Liver (tissue), 9 donors: ENCODE results near the gene RGL2. TPM values are rescaled to one million over a fixed set of nuclear protein-coding genes. Genes with fewer than 3 reads are reported as not detected.

ENCODE experiments used
- DNase-seq: peaks from one replicate; pipeline ENCODE4 v3.0.0-alpha.2; 2017; ENCODE audit warnings: low spot score
- H3K27ac ChIP-seq, 2 donors: one replicate each; pipeline ENCODE4 v1.7.0; 2013; ENCODE audit warnings: inconsistent platforms in 2 of 2, low read length in 2 of 2, control low read depth in 1 of 2, low read depth in 1 of 2, mild to moderate bottlenecking in 1 of 2
- H3K27me3 ChIP-seq, 4 donors: one replicate each; pipeline versions ENCODE4 v1.6.1 to v1.7.0; 2013; ENCODE audit warnings: low read length in 3 of 4, inconsistent platforms in 1 of 4, mild to moderate bottlenecking in 1 of 4, moderate library complexity in 1 of 4; ENCODE audit not compliant: control insufficient read depth in 4 of 4, insufficient read depth in 4 of 4
- H3K36me3 ChIP-seq, 4 donors: one replicate each; pipeline versions ENCODE4 v1.6.1 to v1.7.0; 2013; ENCODE audit warnings: low read length in 3 of 4, mild to moderate bottlenecking in 3 of 4, low read depth in 1 of 4, moderate library complexity in 1 of 4; ENCODE audit not compliant: control insufficient read depth in 4 of 4, insufficient read depth in 3 of 4
- H3K4me1 ChIP-seq, 4 donors: one replicate each; pipeline versions ENCODE4 v1.6.1 to v1.7.0; 2013; ENCODE audit warnings: low read length in 3 of 4, mild to moderate bottlenecking in 3 of 4, moderate library complexity in 1 of 4; ENCODE audit not compliant: control insufficient read depth in 4 of 4, insufficient read depth in 4 of 4
- H3K4me3 ChIP-seq, 3 donors: one replicate each; pipeline versions ENCODE4 v1.6.1 to v1.7.0; 2013; ENCODE audit warnings: low read length in 3 of 3, control low read depth in 1 of 3, low read depth in 1 of 3, mild to moderate bottlenecking in 1 of 3
- H3K9ac ChIP-seq, 2 donors: one replicate each; pipeline ENCODE4 v1.7.0; 2013; ENCODE audit warnings: low read length in 2 of 2, mild to moderate bottlenecking in 2 of 2, moderate library complexity in 2 of 2, control low read depth in 1 of 2, low read depth in 1 of 2
- H3K9me3 ChIP-seq, 4 donors: one replicate each; pipeline versions ENCODE4 v1.6.1 to v1.7.0; 2013; ENCODE audit warnings: low read length in 3 of 4; ENCODE audit not compliant: control insufficient read depth in 4 of 4
- CTCF ChIP-seq: fragments of 150-350 bp; IDR thresholded peaks from 2 replicates; pipeline ENCODE4 v1.5.1; 2017; ENCODE audit warnings: improper control_type of control experiment, low read depth, low read length; ENCODE audit not compliant: missing input control
- FOXA2 ChIP-seq: IDR thresholded peaks from 2 replicates; pipeline ENCODE4 v1.6.1; 2016; ENCODE audit warnings: antibody characterized with exemption
- GABPA ChIP-seq, 2 donors: IDR thresholded peaks in 1 of 2; conservative IDR thresholded peaks in 1 of 2; 2 replicates each; pipeline ENCODE4 v1.6.1; 2016; ENCODE audit warnings: antibody characterized with exemption in 2 of 2, mild to moderate bottlenecking in 1 of 2, moderate library complexity in 1 of 2
- HNF4A ChIP-seq, 2 donors: conservative IDR thresholded peaks; 2 replicates each; pipeline ENCODE4 v1.6.1; 2016; ENCODE audit warnings: antibody characterized with exemption in 2 of 2, mild to moderate bottlenecking in 2 of 2
- HNF4G ChIP-seq: IDR thresholded peaks from 2 replicates; pipeline ENCODE4 v1.6.1; 2016; ENCODE audit warnings: antibody characterized with exemption
- RAD21 ChIP-seq, 2 donors: IDR thresholded peaks; 2 replicates each; pipeline ENCODE4 v1.6.1; 2016; ENCODE audit warnings: antibody characterized with exemption in 2 of 2, mild to moderate bottlenecking in 2 of 2
- REST ChIP-seq: IDR thresholded peaks from 2 replicates; pipeline ENCODE4 v1.6.1; 2016; ENCODE audit warnings: antibody characterized with exemption, mild to moderate bottlenecking
- RXRA ChIP-seq, 2 donors: IDR thresholded peaks; 2 replicates each; pipeline ENCODE4 v1.6.1; 2017 to 2018; ENCODE audit warnings: antibody characterized with exemption in 2 of 2, mild to moderate bottlenecking in 1 of 2
- TAF1 ChIP-seq: conservative IDR thresholded peaks from 2 replicates; pipeline ENCODE4 v1.6.1; 2016; ENCODE audit warnings: antibody characterized with exemption, mild to moderate bottlenecking
- YY1 ChIP-seq: IDR thresholded peaks from 2 replicates; pipeline ENCODE4 v1.6.1; 2016; ENCODE audit warnings: antibody characterized with exemption, mild to moderate bottlenecking
- WGBS: extraction: QIAGEN DNeasy Blood & Tissue Kit; methylation state at CpG from one replicate; pipeline ENCODE4 v1.1.7; 2013; 5-methylcytosine and 5-hydroxymethylcytosine counted together
- polyA plus RNA-seq, 2 donors: library from polyadenylated mRNA; stranded (reverse) in 1 of 2; unstranded in 1 of 2; fragments of 200-250 nt in 1 of 2; fragments of >200 nt in 1 of 2; fragmentation: Nextera tagmentation in 1 of 2; extraction: Ambion mirVana in 1 of 2; gene quantifications; one replicate each; pipeline versions ENCODE4 v1.2.1 to v1.2.3, GENCODE V29; 2013 to 2015
- total RNA-seq, 2 donors: library from RNA; depleted of rRNA; stranded (reverse); fragments of >200 nt; gene quantifications; one replicate each; pipeline ENCODE4 v1.2.3, GENCODE V29; 2014
- TF ChIP-seq, protein P1 (sequence below): IDR thresholded peaks from 2 replicates; pipeline ENCODE4 v1.6.1; 2016; ENCODE audit warnings: antibody characterized with exemption
- TF ChIP-seq, protein P2 (sequence below): IDR thresholded peaks from 2 replicates; pipeline ENCODE4 v1.6.1; 2016; ENCODE audit warnings: antibody characterized with exemption
- donor health status: healthy.
- donor health status: healthy.
- donor health status: healthy.
- donor health status: healthy.
- donor health status: healthy.

Gene RGL2
- total and polyA plus RNA-seq, 4 donors: 16.7 to 22.8 (median 17.3) TPM

DNA sequence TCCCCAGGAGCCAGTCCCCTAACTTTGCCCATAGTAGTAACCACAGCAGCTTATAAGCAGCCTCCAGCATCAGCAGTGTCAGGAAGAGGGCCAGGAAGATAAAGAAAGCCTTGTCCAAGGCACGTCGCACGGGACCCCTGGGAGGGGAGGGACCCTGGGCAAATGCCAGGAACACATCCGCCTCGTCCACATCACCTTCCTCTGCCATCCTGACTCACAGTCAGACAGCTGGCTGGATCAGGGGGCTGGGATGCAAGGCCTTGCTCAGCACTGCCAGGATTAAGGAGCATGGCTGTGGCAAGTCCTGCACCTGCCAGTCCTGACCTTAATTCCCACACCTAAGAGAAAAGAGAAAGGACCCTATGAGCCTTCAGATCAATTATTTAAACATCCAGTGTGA lies 30.3 kb upstream of the RGL2 start:
- no peak for DNase-seq
- WGBS: 80% methylated on average over 5 of the region's 5 CpGs
- Histone ChIP-seq H3K9ac (no peak overlapping the region), H3K4me3 (no peak overlapping the region), H3K9me3 (no peaks in the 10 kb centered on the region), H3K36me3 (no peaks in the 10 kb centered on the region), H3K27ac (no peak overlapping the region), H3K27me3 (no peaks in the 10 kb centered on the region), H3K4me1 (peaks cover 0 to under 1% (median under 1%) of the 10 kb centered on the region in 4 donors)
- TF ChIP-seq CTCF: no peak
- no peak for TF ChIP-seq RXRA (IDR thresholded peaks at IDR 0.05)
- TF ChIP-seq FOXA2: no peak
- TF ChIP-seq TAF1: no peak
- no peak for TF ChIP-seq HNF4G
- TF ChIP-seq YY1: no peak

DNA sequence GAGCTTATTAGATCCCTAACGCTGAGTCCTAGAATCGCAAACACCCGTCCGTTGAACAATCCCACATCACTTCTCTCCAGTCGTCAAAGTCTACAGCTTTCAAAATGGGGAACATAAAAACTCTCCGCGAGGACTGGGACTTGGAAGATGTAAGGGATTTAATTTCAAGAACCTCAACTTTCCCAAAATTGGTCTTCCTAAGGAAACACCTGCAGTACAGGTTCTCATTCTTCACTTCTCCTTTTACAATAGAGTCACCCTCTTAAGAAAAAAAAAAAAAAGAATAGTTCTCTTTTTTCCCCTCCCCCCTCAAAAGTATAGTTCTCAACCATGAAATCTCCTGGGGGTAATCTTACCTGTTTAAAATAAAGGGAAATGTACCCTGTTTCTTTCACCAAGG lies 25.4 kb upstream of the RGL2 start:
- no peaks in the 10 kb centered on the region for H3K27me3 ChIP-seq
- TF ChIP-seq YY1: no peak
- TF ChIP-seq RAD21 (IDR thresholded peaks at IDR 0.05): no peak
- TF ChIP-seq, protein P1, sequence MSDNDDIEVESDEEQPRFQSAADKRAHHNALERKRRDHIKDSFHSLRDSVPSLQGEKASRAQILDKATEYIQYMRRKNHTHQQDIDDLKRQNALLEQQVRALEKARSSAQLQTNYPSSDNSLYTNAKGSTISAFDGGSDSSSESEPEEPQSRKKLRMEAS: no peak
- no peak for TF ChIP-seq GABPA (IDR thresholded peaks at IDR 0.05 in 1 of 2, conservative IDR thresholded peaks at IDR 0.05 in 1 of 2)
- no peak for TF ChIP-seq TAF1
- TF ChIP-seq REST: no peak
- TF ChIP-seq HNF4G: no peak
- TF ChIP-seq, protein P2, sequence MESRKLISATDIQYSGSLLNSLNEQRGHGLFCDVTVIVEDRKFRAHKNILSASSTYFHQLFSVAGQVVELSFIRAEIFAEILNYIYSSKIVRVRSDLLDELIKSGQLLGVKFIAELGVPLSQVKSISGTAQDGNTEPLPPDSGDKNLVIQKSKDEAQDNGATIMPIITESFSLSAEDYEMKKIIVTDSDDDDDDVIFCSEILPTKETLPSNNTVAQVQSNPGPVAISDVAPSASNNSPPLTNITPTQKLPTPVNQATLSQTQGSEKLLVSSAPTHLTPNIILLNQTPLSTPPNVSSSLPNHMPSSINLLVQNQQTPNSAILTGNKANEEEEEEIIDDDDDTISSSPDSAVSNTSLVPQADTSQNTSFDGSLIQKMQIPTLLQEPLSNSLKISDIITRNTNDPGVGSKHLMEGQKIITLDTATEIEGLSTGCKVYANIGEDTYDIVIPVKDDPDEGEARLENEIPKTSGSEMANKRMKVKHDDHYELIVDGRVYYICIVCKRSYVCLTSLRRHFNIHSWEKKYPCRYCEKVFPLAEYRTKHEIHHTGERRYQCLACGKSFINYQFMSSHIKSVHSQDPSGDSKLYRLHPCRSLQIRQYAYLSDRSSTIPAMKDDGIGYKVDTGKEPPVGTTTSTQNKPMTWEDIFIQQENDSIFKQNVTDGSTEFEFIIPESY: no peak
- no peak for TF ChIP-seq HNF4A (conservative IDR thresholded peaks at IDR 0.05)
- peaks cover 0 to 12% (median 7%) of the 10 kb centered on the region in 4 donors for H3K36me3 ChIP-seq
- peaks cover 14 to 33% (median 33%) of the 10 kb centered on the region in 4 donors for H3K4me1 ChIP-seq
- no peak for DNase-seq
- WGBS: 30% methylated on average over 7 of the region's 7 CpGs
- peak overlapping the region; percentile 85 to 86 for H3K27ac ChIP-seq
- peak overlapping the region in 2 of 3 donors; percentile 72 to 85 for H3K4me3 ChIP-seq
- no peak overlapping the region for H3K9ac ChIP-seq
- H3K9me3 ChIP-seq: no peaks in the 10 kb centered on the region
